ENCODE measurements around the gene UBE2E3. TPM values are rescaled to one million over a fixed set of nuclear protein-coding genes. Genes with fewer than 3 reads are reported as not detected.

Gene UBE2E3
- total and polyA plus RNA-seq, 2 of the 13 experiments (the other 11 are each of a cell fraction or from before 2014, with no cell fraction given): 45.7 to 92.6 TPM

DNA sequence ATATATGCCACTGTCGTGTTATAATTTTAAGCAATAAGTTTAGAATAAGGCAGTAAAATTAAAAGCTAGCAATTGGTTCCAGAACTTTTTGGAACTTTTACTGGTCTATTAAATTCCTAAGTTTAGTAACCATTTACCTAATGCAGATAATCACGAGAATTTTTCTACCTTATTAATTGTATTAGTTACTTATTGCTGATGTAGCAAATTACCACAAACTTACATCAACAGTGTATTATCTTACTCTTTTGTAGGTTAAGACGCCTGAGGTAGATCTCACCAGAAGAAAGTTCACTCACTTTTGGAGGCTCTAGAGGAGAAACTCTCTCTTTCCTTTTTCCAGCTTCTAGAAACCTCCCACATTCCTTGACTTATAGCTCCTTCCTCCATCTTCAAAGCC is 14.0 kb upstream of the UBE2E3 start:
- H2AFZ ChIP-seq (ENCODE audit: low read length): no peak overlapping the region
- no TSS peak for BruUV-seq (replicated peaks)
- H3K36me3 ChIP-seq (replicated peaks in 1 of 2; ENCODE audit: control insufficient read depth in 1 of 2, insufficient read depth in 2 of 2, low read length in 2 of 2): no peaks in the 10 kb centered on the region
- 27% methylated on average over 3 of the region's 3 CpGs for WGBS (ENCODE audit: low lambda C conversion rate)
- intact Hi-C loops (cut with micrococcal nuclease; ENCODE audit: unreplicated experiment) (no loop called here), in situ Hi-C loops (cut with HindIII; ENCODE audit: extremely low pct_ligation_motif_present, low pct_unique_long_range_greater_than_20kb) (no loop called here)
- no peaks in the 10 kb centered on the region for H3K79me2 ChIP-seq (ENCODE audit: insufficient read depth, low read length)
- no peaks in the 10 kb centered on the region for H3K27me3 ChIP-seq (ENCODE audit: control insufficient read depth in 1 of 2, insufficient read depth in 2 of 2, low read length in 2 of 2)
- no peak overlapping the region for H3K4me2 ChIP-seq (ENCODE audit: low read depth, low read length)
- DNase-seq (ENCODE audit: low spot score) (no peak), FAIRE-seq (no peak), ATAC-seq (no peak)
- H4K20me1 ChIP-seq (ENCODE audit: insufficient read depth, low read length): no peaks in the 10 kb centered on the region
- H3K4me3 ChIP-seq (replicated peaks in 1 of 3; ENCODE audit: insufficient read depth in 1 of 3, low read depth in 2 of 3, low read length in 3 of 3): no peak overlapping the region
- CTCF ChIA-PET (ENCODE audit: low intra/inter-chr PET ratio, low total read pairs): no interaction called here
- no peak overlapping the region for H3K27ac ChIP-seq (ENCODE audit: extremely low read length, insufficient read depth, low read length)
- POLR2A ChIA-PET: no interaction called here
- no peak overlapping the region for H3K9ac ChIP-seq (ENCODE audit: insufficient read depth, low read depth, low read length)
- TF ChIP-seq MAFF (IDR thresholded peaks at IDR 0.05; ENCODE audit: low read depth, low read length) (peak; percentile 98), MAFK (conservative IDR thresholded peaks at IDR 0.05 in 1 of 2, IDR thresholded peaks at IDR 0.05 in 1 of 2; ENCODE audit: low read length in 2 of 2) (peak; percentile 96 to 99), PRPF4 (IDR thresholded peaks at IDR 0.05; ENCODE audit: low read depth, low read length, poor library complexity, severe bottlenecking) (no peak)
- peaks cover 6% of the 10 kb centered on the region for H3K4me1 ChIP-seq (ENCODE audit: insufficient read depth, low read length)
- no peaks in the 10 kb centered on the region for H3K9me3 ChIP-seq (ENCODE audit: low read length)

DNA sequence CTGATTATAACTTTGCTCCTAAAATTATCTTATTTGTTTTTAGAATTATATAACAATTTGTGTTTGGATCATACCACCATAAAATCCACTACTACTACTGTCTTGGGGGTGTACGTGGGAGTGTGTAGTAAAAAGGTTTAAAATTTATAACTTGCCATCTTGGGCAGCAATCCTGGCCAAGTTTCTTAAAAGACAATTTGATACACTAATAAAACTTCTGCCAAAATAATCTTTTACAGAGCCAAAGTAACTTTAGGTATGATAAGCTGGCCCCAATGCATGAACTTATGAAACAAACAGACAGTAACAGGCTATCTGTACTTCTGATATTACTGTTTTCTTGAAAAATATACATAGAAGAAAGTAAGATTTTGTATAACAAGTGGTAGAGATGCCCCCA is 11.3 kb upstream of the UBE2E3 start:
- Histone ChIP-seq H2AFZ (ENCODE audit: low read length) (no peak overlapping the region), H3K36me3 (replicated peaks in 1 of 2; ENCODE audit: control insufficient read depth in 1 of 2, insufficient read depth in 2 of 2, low read length in 2 of 2) (no peaks in the 10 kb centered on the region), H4K20me1 (ENCODE audit: insufficient read depth, low read length) (no peaks in the 10 kb centered on the region), H3K4me1 (ENCODE audit: insufficient read depth, low read length) (peaks cover 6% of the 10 kb centered on the region), H3K9me3 (ENCODE audit: low read length) (no peaks in the 10 kb centered on the region), H3K79me2 (ENCODE audit: insufficient read depth, low read length) (no peaks in the 10 kb centered on the region), H3K27ac (ENCODE audit: extremely low read length, insufficient read depth, low read length) (no peak overlapping the region), H3K4me2 (ENCODE audit: low read depth, low read length) (no peak overlapping the region), H3K4me3 (replicated peaks in 1 of 3; ENCODE audit: insufficient read depth in 1 of 3, low read depth in 2 of 3, low read length in 3 of 3) (no peak overlapping the region), H3K9ac (ENCODE audit: insufficient read depth, low read depth, low read length) (no peak overlapping the region), H3K27me3 (ENCODE audit: control insufficient read depth in 1 of 2, insufficient read depth in 2 of 2, low read length in 2 of 2) (no peaks in the 10 kb centered on the region)
- ChIA-PET POLR2A (interaction anchor here (2.9 kb wide), 1 partner anchor 11 kb away, joined by 8 read pairs; the partner anchor contains the start of gene UBE2E3), CTCF (ENCODE audit: low intra/inter-chr PET ratio, low total read pairs) (no interaction called here)
- ATAC-seq: no peak
- intact Hi-C loops (cut with micrococcal nuclease; ENCODE audit: unreplicated experiment) (no loop called here), in situ Hi-C loops (cut with HindIII; ENCODE audit: extremely low pct_ligation_motif_present, low pct_unique_long_range_greater_than_20kb) (no loop called here)
- no peak for FAIRE-seq
- no peak for DNase-seq (ENCODE audit: low spot score)
- WGBS (ENCODE audit: low lambda C conversion rate): 20% methylated on average over 1 of the region's 1 CpG
- no TSS peak for BruUV-seq (replicated peaks)
- TF ChIP-seq ELF3 (CRISPR knock-in tag; IDR thresholded peaks at IDR 0.05) (no peak), EHMT2 (IDR thresholded peaks at IDR 0.05; ENCODE audit: borderline replicate concordance, low read depth, low read length) (no peak), SYNCRIP (IDR thresholded peaks at IDR 0.05; ENCODE audit: insufficient read depth, low read depth, low read length) (no peak), ETV6 (CRISPR knock-in tag; conservative IDR thresholded peaks at IDR 0.05) (no peak), KMT2B (CRISPR knock-in tag; IDR thresholded peaks at IDR 0.05) (no peak), THAP11 (CRISPR knock-in tag; IDR thresholded peaks at IDR 0.05) (no peak), PREB (CRISPR knock-in tag; IDR thresholded peaks at IDR 0.05) (no peak), ZMAT5 (CRISPR knock-in tag; IDR thresholded peaks at IDR 0.05; ENCODE audit: borderline replicate concordance, low read depth) (no peak)
- TF ChIP-seq, protein P1, sequence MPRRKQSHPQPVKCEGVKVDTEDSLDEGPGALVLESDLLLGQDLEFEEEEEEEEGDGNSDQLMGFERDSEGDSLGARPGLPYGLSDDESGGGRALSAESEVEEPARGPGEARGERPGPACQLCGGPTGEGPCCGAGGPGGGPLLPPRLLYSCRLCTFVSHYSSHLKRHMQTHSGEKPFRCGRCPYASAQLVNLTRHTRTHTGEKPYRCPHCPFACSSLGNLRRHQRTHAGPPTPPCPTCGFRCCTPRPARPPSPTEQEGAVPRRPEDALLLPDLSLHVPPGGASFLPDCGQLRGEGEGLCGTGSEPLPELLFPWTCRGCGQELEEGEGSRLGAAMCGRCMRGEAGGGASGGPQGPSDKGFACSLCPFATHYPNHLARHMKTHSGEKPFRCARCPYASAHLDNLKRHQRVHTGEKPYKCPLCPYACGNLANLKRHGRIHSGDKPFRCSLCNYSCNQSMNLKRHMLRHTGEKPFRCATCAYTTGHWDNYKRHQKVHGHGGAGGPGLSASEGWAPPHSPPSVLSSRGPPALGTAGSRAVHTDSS (CRISPR knock-in tag; conservative IDR thresholded peaks at IDR 0.05): no peak
- TF ChIP-seq, protein P2, sequence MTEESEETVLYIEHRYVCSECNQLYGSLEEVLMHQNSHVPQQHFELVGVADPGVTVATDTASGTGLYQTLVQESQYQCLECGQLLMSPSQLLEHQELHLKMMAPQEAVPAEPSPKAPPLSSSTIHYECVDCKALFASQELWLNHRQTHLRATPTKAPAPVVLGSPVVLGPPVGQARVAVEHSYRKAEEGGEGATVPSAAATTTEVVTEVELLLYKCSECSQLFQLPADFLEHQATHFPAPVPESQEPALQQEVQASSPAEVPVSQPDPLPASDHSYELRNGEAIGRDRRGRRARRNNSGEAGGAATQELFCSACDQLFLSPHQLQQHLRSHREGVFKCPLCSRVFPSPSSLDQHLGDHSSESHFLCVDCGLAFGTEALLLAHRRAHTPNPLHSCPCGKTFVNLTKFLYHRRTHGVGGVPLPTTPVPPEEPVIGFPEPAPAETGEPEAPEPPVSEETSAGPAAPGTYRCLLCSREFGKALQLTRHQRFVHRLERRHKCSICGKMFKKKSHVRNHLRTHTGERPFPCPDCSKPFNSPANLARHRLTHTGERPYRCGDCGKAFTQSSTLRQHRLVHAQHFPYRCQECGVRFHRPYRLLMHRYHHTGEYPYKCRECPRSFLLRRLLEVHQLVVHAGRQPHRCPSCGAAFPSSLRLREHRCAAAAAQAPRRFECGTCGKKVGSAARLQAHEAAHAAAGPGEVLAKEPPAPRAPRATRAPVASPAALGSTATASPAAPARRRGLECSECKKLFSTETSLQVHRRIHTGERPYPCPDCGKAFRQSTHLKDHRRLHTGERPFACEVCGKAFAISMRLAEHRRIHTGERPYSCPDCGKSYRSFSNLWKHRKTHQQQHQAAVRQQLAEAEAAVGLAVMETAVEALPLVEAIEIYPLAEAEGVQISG (CRISPR knock-in tag; IDR thresholded peaks at IDR 0.05): no peak
